Mucosa of gallbladder (tissue), 1 donor: ENCODE results near the gene SLC25A42. TPM values are rescaled to one million over a fixed set of nuclear protein-coding genes. Genes with fewer than 3 reads are reported as not detected.
"Not testable (repeated sequence)": the region's sequence is repeated elsewhere in the genome, so short reads cannot be mapped to it uniquely, and the experiment has no call there.

ENCODE experiments used
- DNase-seq: peaks from one replicate; pipeline ENCODE4 v3.0.0-alpha.2; 2020; ENCODE audit warnings: low spot score
- total RNA-seq: library from RNA; stranded (reverse); gene quantifications from one replicate; pipeline ENCODE4 v1.2.1, GENCODE V29; 2021
- donor health status: DM: no; HTN: no; CAD: no.

The SLC25A42 gene
- total RNA-seq, 1 donor from 2014 or later = 10.5 TPM

GRCh38 chr19:19068659-19069654 is 5.2 kb downstream of the SLC25A42 start:
- no peak for DNase-seq

GRCh38 chr19:19071897-19072296 is 8.1 kb downstream of the SLC25A42 start:
- DNase-seq = no peak

GRCh38 chr19:19074196-19074882 is 10.5 kb downstream of the SLC25A42 start:
- DNase-seq = no peak

DNA sequence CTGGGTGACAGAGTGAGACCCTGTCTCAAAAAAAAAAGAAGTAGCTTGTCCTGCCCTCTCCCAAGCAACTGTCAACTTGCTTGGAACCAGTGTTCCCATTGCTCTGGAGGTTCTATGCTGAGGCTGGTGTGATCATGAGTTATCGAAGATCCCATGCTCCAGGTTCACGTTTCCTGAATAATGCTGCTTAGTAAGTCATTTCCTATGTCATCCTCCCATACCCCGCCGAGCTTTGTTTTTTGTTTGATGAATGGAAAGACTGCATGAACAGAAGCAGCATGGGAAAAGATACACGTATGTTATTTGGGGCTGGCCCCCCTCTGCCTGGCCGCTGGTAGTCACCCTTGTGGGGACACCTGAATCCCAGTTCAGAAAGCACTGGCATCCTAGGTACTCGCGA is 11.3 kb downstream of the SLC25A42 start:
- no peak for DNase-seq

DNA sequence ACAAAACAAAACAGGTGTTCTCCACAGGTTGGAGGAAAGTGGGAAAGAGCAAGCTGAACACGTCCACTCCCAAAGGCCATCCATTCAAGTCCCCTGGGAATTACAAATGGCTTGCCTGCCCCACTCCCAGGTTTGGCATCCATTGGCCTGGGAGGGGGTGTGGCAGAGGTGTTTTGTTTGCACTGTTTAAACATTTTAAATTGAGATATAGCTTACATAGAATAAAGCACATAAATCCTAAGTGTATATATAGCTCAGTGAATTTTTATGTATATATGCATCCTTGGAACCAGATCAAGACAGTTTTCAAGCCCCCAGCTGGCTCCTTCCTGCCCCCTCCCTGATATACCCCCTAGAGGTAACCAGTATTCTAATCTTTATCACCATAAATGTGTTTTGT is 12.7 kb downstream of the SLC25A42 start:
- no peak for DNase-seq

GRCh38 chr19:19077103-19077502 is 13.3 kb downstream of the SLC25A42 start:
- no peak for DNase-seq

DNA sequence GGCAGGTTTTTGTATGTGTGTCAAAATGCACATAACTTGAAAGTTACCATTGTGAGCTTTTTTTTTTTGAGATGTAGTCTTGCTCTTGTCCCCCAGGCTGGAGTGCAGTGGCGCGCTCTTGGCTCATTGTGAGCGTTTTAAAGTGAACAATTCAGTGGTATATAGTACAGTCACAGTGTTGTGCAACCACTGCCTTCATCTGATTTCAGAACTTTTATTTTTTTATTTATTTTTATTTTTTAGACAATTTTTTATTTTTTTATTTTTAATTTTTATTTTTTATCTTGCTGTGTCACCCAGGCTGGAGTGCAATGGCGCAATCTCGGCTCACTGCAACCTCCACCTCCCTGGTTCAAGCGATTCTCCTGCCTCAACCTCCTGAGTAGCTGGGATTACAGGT is 15.0 kb downstream of the SLC25A42 start:
- DNase-seq = no peak

DNA sequence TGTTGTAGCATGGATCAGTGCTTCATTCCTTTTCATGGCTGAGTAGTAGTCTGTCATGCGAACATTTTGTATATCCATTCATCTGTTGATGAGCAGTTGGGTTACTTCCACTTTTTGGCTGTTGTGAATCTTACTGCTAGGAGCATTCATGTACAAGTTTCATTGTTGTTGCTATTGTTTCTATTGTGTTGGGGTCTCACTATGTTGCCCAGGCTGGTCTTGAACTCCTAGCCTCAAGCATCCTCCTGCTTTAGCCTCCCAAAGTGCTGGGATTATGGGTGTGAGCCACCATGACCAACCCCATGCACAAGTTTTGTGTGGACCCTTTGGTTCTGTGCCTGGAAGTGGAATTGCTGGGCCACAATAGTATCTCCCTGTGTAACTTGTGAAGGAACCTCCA is 15.8 kb downstream of the SLC25A42 start:
- DNase-seq = no peak

DNA sequence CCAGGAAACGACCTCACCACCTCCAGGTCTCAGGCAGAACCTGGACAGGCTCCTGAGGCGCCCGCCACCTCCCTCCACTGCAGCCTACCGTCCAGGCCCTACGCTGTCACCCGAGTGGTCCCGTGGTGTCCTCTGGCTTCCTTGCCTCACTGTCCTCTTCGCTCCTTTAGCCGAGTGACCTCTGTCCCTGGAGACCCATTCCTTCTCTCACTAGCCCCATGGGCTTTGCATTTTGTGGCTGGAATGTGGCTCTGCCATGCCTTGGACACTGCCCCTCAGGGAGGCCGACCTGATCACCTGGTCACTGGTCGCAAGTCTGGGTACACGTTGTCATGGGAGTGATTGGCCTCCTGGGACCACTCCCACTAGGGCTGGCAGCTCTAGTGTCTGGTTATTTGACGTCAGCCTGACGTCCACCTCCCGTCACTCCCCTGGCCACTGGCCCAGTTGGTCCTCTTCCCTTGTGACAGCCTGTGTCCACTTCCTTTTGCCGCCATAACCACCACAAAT is 17.9 kb downstream of the SLC25A42 start:
- DNase-seq = no peak

DNA sequence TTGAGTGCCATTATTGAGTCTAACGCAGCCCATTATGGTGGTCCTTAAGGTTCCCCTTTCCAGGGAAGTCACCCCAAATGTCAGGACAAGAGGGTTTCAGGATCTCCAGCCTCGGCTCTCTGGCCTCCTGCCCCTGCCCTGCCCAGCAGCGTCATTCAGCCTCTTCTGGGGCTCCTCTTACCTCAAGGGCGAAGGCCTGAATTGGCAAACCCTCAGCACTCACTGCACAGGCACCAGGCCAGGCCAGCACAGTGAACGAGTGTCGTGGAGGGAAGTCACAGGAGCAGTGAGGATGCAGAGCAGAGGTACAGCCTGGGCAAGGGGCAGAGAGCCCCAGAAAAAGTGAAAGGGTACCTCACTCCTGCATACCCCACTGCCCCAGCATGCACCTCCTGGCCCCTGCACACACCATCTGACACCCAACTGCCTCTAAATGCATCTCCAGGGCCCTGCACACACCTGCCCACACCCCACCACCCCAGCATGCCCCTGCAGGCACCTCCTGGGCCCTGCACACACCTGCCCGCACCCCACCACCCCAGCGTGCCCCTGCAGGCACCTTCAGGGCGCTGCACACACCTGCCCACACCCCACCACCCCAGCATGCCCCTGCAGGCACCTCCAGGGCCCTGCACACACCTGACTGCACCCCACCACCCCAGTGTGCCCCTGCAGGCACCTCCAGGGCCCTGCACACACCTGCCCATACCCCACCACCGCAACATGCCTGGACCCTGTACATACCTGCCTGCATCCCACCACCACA is 19.8 kb downstream of the SLC25A42 start:
- DNase-seq = no peak

GRCh38 chr19:19087676-19088075 is 23.9 kb downstream of the SLC25A42 start:
- DNase-seq = no peak

- no peak for DNase-seq
Measured at GRCh38 chr19:19094513-19094912, 30.7 kb downstream of the SLC25A42 start.

GRCh38 chr19:19095691-19096090 is 31.9 kb downstream of the SLC25A42 start:
- DNase-seq = no peak

DNA sequence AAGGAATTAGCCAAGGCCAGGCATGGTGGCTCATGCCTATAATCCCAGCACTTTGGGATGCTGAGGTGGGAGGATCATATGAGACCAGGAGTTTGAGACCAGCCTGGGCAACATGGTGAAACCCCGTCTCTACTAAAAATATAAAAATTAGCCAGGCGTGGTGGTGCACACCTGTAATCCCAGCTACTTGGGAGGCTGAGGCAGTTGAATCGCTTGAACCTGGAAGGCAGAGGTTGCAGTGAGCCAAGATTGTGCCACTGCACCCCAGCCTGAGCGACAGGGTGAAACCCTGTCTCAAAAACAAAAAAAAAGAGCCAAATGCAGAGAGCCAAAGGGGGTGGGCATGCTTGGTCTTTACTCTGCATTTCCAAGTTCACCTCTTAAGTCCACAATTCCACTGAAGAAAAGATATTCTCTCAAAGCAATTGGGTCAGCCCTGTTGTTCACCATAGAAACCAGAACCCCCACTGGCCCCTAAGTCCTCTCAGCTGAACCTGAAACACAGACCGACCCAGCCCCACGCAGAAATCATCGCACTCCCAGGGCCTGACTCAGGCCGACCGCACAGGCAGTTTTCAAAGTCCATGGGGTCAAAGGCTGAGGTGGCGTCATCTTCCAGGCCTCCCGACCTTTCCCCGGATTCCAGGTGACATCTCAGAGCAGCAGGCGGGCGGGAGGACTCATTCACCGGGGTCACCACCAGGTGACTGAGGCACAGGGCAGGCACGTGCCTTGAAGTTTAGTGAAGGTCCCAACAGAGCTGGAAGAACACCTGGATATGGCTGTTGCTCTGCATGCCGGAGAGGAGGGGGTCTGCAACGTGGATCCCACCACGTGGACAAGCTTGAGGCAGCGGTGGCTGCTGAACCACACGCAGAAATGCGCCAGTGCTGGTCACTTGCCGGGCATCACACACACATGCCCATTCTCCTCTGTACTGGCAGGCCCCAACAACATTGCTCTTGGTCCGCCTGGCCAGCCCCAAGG is 33.1 kb downstream of the SLC25A42 start:
- no peak for DNase-seq

DNA sequence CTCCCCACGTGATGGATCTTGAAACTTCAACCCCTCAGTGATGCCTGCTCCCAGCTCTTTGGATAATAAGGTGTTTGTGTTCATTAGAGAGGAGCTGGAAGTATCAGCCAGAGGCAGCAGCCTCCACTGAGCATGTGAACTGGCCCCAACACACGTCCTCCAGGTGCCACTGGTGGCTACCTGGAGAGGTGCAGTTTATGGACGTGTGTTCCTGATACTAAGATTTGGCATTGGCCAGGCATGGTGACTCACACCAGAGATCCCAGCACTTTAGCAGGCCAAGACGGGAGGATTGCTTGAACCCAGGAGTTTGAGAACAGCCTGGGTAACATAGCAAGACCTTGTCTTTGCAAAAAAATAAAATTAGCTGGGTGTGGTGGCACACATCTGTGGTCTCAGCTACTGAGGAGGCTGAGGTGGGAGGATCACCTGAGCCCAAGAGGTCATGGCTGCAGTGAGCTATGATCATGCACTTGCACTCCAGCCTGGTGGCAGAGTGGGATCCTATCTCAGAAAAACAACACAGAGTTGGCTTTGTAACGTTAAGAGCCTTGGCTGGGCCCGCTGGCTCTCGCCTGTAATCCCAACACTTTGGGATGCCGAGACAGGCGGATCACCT is 34.4 kb downstream of the SLC25A42 start:
- DNase-seq = no peak

DNA sequence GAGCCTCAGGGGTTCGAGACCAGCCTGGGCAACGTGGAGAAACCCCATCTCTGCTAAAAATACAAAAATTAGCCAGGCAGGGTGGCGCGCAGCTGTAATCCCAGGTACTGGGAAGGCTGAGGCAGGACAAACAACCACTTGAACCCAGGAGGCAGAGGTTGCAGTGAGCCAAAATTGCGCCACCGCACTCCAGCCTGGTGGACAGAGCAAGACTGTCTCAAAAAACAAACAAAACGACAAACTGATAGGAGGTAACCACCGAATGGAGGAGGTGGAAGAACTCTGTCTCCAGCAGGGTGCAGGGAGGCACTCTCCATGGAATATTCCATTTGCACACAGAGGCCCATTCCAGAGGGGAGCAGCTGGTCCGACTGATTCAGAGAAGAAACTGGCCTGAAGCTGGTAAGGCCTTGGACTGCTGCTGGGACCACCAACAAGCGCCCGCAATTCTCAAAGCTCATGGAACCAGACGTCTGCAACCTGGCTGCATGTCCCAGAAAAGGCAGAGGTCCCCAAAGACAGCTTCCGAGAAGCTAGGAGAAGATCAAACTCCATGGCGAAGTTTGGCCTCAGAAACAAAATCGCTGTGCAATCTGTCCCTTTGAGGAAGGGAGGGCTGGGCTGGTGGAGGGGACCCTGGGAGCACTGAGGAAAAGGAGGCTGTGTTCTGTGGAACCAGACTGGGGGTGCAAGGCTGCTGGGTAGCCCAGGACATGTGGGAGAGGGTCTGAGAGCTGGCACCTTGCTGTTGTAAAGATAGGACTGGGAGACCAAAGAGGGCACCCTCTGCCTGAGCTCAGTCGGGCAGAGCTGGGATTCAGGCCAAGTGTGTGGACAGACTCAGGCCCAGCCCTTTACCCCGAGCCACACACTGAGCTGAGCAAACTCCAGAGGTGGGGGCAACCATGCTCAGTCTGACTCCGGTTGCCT is 35.2 kb downstream of the SLC25A42 start:
- no peak for DNase-seq

- DNase-seq = no peak
Measured at GRCh38 chr19:19101540-19101939, 37.7 kb downstream of the SLC25A42 start.

GRCh38 chr19:19102566-19102965 is 38.8 kb downstream of the SLC25A42 start:
- DNase-seq = not testable (repeated sequence)

DNA sequence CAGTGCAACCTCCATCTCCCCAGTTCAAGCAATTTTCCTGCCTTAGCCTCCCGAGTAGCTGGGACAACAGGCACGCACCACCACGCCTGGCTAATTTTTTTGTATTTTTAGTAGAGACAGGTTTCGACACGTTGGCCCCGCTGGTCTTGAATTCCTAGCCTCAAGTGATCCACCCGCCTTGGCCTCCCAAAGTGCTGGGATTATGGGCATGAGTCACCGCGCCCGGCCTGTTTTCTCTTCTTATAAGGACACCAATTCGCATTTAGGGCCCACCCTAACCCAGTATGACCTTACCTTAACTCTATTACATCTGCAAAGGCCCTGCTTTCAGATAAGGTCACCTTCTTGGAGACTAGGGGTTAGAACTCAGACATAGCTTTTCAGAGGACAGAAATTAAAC is 39.4 kb downstream of the SLC25A42 start:
- no peak for DNase-seq
